Ecto neural progenitor cell (in vitro differentiated cells): ENCODE data around the gene FGFR3.

Experiments
- DNase-seq: peaks from one replicate; pipeline ENCODE4 v3.0.0-alpha.2; 2018; ENCODE audit warnings: low spot score

FGFR3 gene

GRCh38 chr4:1756893-1757779 is 36.0 kb upstream of the FGFR3 start:
- no peak for DNase-seq

GRCh38 chr4:1757836-1758235 is 35.3 kb upstream of the FGFR3 start:
- DNase-seq = no peak

GRCh38 chr4:1758306-1759121 is 34.6 kb upstream of the FGFR3 start:
- no peak for DNase-seq

DNA sequence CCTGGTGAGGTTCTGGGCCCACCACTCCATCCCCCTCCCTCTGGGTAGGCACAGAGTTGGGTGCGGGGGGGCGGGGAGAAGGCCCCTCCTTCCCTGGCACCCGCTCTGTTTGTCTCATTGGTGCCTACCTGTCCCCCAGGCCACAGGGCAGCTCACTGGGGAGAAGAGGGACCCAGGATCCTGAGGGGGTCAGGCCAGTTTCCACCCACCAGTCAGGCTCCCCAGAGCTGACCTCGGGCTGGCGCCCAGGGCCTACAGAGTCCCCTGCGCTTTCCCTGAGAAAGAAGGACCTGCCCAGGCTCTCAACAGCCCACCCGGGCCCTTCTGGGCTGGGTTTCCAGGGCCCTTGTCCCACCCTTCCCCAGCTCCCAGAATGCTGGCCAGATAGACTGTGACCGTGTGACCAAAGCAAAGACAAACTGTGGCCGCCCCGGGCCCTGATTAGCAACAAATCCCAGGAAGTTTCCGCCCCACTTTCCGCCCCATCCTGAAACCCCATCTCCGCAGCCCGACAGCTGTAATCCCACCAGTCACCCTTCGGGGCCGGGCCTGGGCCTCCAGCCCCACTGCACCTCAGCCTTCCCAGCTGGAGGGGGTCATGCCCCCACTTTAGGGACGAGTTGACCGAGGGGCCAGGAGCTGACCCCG is 33.8 kb upstream of the FGFR3 start:
- no peak for DNase-seq

DNA sequence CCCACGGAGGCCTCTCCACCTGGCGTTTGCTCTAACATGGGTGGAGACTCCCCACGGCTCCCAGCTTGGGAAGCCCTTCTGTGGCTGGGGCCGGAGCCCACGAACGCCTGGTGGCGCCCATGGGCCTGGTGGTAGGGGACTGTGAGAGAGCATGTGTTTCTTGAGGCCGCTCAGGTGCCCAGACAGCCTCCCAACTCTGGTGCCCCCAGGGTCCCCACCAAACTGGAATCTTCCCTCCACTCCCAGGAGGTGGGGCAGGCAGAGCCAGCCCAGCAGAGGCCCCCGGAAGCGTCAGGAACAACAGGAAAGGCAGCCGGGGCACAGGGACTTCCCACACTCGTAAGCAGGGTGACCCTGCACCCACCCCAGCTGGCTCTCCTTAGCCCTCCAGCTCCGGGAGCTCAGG is 33.3 kb upstream of the FGFR3 start:
- DNase-seq = no peak

- DNase-seq = no peak
Measured at GRCh38 chr4:1760521-1761071, 32.5 kb upstream of the FGFR3 start.

DNA sequence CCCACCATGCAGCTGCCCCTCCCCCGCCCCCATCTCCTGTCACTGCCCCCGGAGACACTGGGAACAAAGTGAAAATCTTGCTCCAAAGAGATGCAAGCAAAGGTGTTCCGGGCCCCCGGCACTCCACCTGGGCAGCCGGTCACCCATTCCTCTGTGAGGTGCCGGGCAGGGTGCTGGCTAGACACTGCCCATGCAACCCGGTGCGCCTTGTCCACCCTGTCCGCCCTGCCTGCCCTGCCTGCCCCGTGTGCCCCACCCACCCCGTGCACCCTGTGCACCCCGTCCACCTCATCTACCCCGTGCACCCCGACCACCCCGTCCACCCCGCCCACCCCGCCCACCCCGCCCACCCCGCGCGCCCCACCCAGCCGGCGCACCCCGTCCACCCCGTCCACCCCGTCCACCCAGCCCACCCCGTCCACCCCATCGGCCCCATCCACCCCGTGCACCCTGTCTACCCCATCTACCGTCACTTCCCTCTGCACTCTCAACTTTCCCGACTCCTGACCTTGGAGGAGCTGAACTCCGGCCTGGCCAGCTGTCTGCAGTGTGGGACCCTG is 31.9 kb upstream of the FGFR3 start:
- no peak for DNase-seq

DNA sequence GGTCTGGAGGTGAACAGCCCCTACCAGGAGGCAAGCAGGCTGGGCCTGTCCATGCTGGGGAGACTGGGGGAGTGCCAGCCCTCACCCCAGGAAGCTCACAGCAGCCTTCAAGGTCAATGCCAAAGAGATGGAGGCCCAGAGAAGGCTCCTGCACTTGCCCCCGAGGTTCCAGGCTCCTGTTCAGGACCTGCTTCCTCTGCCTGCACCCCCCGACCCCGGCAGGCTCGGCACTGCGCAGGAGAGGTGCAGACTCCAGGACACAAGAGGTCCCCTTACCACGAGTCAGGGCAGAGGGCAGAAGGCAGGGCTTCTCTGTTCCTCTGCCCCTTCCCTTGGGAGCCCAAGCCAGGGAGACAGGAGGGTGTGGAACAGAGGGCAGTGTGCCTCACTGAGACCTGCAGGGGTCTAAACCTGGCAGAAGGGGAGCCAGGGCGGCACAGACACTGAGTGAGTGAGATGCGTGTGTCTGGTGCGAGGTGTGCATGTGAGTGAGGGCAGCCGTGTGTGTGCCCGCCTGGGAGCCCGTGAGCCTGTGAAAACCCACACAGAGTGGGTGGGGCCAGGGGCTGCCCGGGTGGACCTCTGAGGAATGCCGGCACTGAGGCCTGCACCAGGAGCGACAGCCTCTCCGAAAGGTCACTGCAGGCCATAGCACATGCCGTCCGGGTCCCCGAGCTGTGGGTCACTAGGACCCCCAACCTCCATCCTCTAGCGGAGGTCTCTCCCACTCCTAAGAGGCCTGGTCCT is 30.7 kb upstream of the FGFR3 start:
- DNase-seq = no peak

DNA sequence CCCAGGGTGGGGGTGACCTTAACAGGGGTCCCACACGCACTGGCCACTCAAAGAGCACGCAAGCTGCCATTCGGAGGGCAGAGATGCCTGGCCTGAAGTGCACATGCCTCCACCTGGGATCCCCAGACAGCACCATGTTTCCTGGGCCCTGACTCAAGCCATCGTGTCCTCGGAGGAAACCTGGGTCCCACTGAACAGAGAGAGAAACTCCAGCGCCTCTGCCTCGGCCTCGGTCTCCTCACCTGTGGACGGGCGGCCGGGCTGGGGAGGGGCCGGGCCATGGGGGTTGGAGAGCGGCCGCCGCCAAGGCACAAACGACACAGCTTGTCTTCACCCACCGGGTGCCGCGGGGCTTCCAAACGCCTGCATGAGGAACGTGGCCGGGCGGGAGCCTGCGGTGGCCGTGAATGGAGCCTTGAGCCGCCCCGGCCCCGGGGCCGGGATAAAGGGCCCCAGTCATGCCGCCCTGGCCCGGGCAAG is 30.0 kb upstream of the FGFR3 start:
- DNase-seq = no peak

DNA sequence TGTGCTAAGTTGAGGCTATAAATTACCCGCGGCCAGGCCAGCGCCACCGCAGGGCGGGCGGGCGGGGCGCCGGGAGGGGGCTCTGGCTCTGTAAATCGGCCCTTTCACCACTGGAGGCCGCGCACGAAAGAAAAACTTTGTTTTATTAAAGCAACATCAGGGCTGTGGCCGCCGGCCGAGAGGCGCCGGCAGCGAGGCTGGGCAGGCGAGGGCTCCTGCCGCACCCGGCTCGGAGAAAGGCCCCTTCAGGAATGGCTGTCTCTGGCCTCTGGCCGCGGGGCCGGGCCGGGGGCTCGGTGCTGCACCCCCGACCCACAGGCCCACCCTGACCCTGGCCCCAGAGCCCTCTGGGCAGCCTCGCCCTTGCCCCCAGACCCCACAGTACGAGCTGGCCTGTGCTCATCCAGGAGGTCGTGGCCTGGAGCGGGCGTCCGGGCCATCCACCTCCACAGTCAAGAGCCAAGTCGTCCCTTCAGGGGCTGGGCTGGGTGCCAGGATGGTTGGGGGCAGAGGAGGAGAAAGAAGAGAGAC is 29.5 kb upstream of the FGFR3 start:
- no peak for DNase-seq

DNA sequence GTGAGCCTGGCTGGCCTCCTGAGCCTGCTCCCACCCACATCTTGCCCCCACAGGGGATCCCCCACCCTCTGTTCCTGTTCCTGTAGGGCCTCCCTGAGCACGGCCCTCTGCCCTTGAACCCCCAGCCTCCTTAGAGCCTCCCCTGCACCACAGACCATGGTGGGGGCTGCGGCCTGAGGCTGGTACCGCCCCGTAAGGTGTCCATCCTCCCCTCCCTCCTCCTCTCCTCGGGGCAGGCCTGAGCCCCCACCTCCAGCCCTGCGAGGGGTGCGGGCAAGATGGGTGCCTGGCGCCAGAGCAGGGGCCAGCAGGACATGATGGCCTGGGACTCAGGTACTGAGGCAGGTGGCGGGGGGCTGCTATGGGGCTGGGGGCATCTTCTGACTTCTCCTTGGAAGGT is 28.4 kb upstream of the FGFR3 start:
- DNase-seq = no peak

DNA sequence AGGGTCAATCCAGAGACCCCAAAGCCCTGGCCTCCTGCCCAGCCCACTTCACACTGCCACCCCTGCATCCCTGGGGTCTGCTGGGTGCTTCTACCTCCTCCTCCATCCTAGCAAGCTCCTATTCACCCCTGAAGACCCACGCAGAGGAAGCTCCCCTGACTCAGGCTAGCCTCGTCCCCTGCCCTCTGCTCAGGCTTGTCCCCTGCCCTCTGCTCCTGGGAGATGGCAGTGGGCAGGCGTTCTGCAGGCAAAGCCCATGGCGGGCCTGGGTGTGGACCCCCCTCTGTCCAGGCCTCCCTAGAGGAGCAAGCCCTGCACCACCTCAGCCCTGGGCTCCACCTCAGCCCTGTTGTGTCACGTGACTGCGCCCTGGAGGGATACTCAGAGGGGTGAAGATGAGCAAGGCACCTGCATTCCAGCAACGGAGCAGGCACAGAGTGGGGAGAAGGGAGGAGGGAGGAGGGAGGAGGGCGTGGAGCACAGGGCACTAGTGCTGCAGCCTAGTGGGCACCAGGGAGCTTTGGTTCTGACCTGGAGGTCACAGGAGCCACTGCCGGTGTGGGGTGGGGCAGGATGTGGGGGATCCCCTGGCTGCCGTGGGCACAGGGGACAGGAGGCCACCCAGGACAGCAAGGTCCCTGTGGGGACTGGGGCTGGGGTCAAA is 27.6 kb upstream of the FGFR3 start:
- no peak for DNase-seq

DNA sequence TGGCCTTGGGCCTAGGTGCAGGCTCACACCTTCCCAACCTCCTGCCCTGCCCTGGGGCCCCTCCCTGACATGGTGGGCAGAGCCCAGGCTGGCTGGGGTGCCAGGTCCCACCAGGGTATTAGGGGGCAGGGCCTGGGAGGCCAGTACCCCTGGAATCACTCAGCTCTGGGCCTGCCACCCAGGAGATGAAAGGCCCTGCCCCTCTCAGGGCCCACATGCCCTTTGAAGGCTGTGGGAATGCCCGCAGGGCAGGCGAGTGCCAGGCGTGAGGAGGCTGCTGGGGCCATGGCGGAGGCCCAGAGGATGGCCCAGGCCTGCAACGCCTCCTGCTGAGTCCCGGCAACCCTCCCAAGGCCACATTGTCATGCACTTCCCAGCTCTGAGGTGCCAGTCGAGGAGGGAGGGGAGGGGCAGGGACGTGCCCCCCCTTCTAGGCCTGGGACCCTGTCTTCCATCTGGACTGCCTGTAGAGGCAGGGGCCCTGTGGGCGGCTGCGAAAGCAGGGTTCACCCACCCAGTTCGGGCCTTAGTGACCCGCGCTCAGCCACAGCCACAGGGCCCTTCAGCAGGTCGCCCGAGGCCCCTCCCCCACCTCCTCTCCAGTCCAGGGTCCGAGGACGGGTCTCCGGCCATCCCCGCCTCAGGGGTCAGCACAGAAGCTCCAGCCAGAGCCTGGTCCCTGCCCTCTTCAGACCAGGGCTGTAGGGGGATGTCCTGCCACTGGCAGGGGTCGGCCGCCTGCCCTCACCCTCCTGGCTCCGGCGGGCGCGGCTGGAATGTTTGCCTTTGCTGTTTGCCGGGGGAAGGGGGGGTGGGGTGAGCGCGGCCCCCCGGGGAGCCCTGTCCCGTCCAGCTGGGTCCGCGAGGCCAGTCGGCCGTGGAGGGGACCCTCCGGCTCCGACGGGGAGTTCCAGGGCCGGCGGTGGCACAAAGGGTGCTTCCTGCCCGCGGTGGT is 26.7 kb upstream of the FGFR3 start:
- DNase-seq = peak; percentile 92

DNA sequence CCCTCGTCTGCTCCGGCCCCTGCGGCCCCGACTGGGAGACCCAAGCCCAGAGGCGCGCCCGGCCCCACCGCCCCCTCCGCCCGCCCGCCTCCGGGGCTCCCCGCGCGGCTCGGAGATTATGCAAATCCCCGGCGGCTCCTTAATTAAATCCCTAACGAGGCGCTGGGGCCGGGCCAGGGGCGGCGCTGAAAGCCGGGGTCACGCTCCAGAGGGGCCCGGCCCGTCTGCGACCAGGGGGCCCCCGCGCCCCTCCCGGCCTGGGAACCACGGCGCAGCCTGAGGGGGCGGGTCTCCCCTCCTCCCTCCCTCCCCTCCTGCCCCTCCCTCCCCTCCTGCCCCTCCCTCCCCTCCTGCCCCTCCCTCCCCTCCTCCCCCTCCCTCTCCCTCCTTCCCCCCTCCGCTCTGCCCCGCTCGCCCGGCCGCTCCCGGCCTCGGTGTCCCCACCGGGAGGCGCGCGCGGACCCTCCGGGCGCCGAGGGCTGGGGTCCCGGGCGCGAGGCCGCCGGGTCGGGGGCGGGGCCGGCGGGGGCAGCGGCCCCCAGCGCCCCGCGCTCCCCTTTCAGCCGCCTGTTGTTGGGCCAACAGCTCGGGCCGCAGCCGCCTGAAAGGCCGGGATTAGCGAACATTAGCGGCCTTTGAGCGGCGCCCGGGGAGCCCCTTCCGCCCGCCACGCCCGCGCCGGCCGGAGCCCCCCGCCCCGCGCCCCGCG is 25.9 kb upstream of the FGFR3 start:
- no peak for DNase-seq

- peak; percentile 88 for DNase-seq
Measured at GRCh38 chr4:1767770-1768366, 25.2 kb upstream of the FGFR3 start.

GRCh38 chr4:1768367-1769034 is 24.6 kb upstream of the FGFR3 start:
- DNase-seq = no peak

DNA sequence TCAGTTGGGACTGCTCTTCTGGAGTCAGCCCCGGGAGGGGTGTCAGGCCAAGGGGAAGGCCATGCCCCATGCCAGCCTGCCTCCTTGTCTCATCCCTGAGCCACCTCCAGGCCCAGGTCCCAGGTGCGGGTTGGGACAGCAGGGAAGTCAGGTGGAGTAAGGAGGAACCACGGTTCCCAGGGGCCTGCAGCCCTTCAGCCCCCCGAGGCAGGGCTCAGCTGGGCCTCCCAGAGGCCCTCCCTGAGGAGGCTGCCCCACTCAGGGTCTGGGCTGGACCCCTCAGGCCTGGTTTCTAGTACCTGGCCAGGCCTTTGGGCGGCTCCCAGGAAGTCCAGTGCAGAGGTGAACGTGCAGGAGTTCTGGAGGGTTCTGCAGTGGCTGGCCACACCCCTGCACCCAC is 23.4 kb upstream of the FGFR3 start:
- DNase-seq = no peak

GRCh38 chr4:1770245-1770644 is 22.8 kb upstream of the FGFR3 start:
- no peak for DNase-seq
